GM12874 (cell line): Measurements from ENCODE around the gene NTNG1.

Experiments
- CTCF ChIP-seq: IDR thresholded peaks from 2 replicates; pipeline ENCODE4 v1.5.1; 2011; ENCODE audit warnings: low read depth, mild to moderate bottlenecking, control low read depth, low read length, moderate library complexity; ENCODE audit not compliant: insufficient read depth

The NTNG1 gene

GRCh38 chr1:107443860-107444259, 303.0 kb downstream of the NTNG1 start:
- no peak for TF ChIP-seq CTCF

- no peak for TF ChIP-seq CTCF
These were observed 303.5 kb downstream of the NTNG1 start for GRCh38 chr1:107444302-107444701.

- no peak for TF ChIP-seq CTCF
These were observed 308.5 kb downstream of the NTNG1 start for GRCh38 chr1:107449326-107449725.

GRCh38 chr1:107450899-107451664, 310.2 kb downstream of the NTNG1 start:
- TF ChIP-seq CTCF = no peak

- no peak for TF ChIP-seq CTCF
These were observed 310.9 kb downstream of the NTNG1 start for GRCh38 chr1:107451715-107452114.

- TF ChIP-seq CTCF = no peak
These were observed 314.0 kb downstream of the NTNG1 start for GRCh38 chr1:107454791-107455190.

- no peak for TF ChIP-seq CTCF
These were observed 317.1 kb downstream of the NTNG1 start for GRCh38 chr1:107457989-107458388.
